ENCODE measurements around the gene MACF1. TPM values are rescaled to one million over a fixed set of nuclear protein-coding genes. Genes with fewer than 3 reads are reported as not detected.

MACF1 gene
- total and polyA plus RNA-seq, 4 donors = 23.3 to 216 (median 51.2) TPM

DNA sequence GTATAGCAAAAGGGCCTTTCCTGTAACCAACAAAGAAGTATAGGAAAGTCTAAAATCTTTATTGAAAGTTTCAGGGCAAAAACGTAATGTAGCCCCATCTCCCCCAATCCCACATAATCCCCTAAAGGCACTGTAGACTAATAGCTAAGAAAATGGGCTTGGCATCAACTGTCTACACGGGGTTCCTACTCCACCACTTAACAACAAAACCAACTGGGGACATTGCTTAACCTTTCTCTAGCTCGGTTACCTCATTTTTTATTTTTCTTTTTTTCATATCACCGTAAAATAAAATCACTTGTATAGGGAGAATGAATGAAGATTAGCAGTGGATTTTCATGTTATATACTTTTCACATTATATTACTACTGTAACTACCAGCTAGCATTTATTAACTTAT lies 12.3 kb downstream of the MACF1 start:
- H3K36me3 ChIP-seq (ENCODE audit: control insufficient read depth in 4 of 4, insufficient read depth in 3 of 4, low read depth in 1 of 4, low read length in 3 of 4) = no peaks in the 10 kb centered on the region
- no peaks in the 10 kb centered on the region for H3K9me3 ChIP-seq (ENCODE audit: control insufficient read depth in 4 of 4, low read length in 3 of 4)
- H3K27me3 ChIP-seq (ENCODE audit: control insufficient read depth in 4 of 4, insufficient read depth in 4 of 4, low read length in 3 of 4) = no peaks in the 10 kb centered on the region
- H3K9ac ChIP-seq (ENCODE audit: low read depth in 1 of 2, low read length in 2 of 2) = peak overlapping the region in 1 of 2 donors; percentile 28
- H3K27ac ChIP-seq (ENCODE audit: low read depth in 1 of 2, low read length in 2 of 2) = no peak overlapping the region
- DNase-seq (ENCODE audit: low spot score) = no peak
- TF ChIP-seq RXRA (IDR thresholded peaks at IDR 0.05) (no peak), RAD21 (IDR thresholded peaks at IDR 0.05) (no peak), HNF4A (conservative IDR thresholded peaks at IDR 0.05) (no peak), FOXA2 (IDR thresholded peaks at IDR 0.05) (no peak), NR2F2 (IDR thresholded peaks at IDR 0.05) (no peak), FOXA1 (IDR thresholded peaks at IDR 0.05) (no peak), TAF1 (conservative IDR thresholded peaks at IDR 0.05) (no peak), GABPA (IDR thresholded peaks at IDR 0.05 in 1 of 2, conservative IDR thresholded peaks at IDR 0.05 in 1 of 2) (no peak), YY1 (IDR thresholded peaks at IDR 0.05) (no peak), JUND (IDR thresholded peaks at IDR 0.05) (no peak), SP1 (IDR thresholded peaks at IDR 0.05) (no peak)
- TF ChIP-seq, protein P1, sequence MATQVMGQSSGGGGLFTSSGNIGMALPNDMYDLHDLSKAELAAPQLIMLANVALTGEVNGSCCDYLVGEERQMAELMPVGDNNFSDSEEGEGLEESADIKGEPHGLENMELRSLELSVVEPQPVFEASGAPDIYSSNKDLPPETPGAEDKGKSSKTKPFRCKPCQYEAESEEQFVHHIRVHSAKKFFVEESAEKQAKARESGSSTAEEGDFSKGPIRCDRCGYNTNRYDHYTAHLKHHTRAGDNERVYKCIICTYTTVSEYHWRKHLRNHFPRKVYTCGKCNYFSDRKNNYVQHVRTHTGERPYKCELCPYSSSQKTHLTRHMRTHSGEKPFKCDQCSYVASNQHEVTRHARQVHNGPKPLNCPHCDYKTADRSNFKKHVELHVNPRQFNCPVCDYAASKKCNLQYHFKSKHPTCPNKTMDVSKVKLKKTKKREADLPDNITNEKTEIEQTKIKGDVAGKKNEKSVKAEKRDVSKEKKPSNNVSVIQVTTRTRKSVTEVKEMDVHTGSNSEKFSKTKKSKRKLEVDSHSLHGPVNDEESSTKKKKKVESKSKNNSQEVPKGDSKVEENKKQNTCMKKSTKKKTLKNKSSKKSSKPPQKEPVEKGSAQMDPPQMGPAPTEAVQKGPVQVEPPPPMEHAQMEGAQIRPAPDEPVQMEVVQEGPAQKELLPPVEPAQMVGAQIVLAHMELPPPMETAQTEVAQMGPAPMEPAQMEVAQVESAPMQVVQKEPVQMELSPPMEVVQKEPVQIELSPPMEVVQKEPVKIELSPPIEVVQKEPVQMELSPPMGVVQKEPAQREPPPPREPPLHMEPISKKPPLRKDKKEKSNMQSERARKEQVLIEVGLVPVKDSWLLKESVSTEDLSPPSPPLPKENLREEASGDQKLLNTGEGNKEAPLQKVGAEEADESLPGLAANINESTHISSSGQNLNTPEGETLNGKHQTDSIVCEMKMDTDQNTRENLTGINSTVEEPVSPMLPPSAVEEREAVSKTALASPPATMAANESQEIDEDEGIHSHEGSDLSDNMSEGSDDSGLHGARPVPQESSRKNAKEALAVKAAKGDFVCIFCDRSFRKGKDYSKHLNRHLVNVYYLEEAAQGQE (IDR thresholded peaks at IDR 0.05) = no peak
- TF ChIP-seq, protein P2, sequence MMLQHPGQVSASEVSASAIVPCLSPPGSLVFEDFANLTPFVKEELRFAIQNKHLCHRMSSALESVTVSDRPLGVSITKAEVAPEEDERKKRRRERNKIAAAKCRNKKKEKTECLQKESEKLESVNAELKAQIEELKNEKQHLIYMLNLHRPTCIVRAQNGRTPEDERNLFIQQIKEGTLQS (IDR thresholded peaks at IDR 0.05) = no peak
- TF ChIP-seq, protein P3, sequence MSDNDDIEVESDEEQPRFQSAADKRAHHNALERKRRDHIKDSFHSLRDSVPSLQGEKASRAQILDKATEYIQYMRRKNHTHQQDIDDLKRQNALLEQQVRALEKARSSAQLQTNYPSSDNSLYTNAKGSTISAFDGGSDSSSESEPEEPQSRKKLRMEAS (IDR thresholded peaks at IDR 0.05) = no peak
- TF ChIP-seq, protein P4, sequence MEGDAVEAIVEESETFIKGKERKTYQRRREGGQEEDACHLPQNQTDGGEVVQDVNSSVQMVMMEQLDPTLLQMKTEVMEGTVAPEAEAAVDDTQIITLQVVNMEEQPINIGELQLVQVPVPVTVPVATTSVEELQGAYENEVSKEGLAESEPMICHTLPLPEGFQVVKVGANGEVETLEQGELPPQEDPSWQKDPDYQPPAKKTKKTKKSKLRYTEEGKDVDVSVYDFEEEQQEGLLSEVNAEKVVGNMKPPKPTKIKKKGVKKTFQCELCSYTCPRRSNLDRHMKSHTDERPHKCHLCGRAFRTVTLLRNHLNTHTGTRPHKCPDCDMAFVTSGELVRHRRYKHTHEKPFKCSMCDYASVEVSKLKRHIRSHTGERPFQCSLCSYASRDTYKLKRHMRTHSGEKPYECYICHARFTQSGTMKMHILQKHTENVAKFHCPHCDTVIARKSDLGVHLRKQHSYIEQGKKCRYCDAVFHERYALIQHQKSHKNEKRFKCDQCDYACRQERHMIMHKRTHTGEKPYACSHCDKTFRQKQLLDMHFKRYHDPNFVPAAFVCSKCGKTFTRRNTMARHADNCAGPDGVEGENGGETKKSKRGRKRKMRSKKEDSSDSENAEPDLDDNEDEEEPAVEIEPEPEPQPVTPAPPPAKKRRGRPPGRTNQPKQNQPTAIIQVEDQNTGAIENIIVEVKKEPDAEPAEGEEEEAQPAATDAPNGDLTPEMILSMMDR (IDR thresholded peaks at IDR 0.05; ENCODE audit: low read depth, low read length, missing input control) = no peak
- TF ChIP-seq, protein P5, sequence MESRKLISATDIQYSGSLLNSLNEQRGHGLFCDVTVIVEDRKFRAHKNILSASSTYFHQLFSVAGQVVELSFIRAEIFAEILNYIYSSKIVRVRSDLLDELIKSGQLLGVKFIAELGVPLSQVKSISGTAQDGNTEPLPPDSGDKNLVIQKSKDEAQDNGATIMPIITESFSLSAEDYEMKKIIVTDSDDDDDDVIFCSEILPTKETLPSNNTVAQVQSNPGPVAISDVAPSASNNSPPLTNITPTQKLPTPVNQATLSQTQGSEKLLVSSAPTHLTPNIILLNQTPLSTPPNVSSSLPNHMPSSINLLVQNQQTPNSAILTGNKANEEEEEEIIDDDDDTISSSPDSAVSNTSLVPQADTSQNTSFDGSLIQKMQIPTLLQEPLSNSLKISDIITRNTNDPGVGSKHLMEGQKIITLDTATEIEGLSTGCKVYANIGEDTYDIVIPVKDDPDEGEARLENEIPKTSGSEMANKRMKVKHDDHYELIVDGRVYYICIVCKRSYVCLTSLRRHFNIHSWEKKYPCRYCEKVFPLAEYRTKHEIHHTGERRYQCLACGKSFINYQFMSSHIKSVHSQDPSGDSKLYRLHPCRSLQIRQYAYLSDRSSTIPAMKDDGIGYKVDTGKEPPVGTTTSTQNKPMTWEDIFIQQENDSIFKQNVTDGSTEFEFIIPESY (IDR thresholded peaks at IDR 0.05) = no peak
- peaks cover 7 to 38% (median 30%) of the 10 kb centered on the region in 4 donors for H3K4me1 ChIP-seq (ENCODE audit: control insufficient read depth in 4 of 4, insufficient read depth in 4 of 4, low read length in 3 of 4)
- no peak overlapping the region for H3K4me3 ChIP-seq (ENCODE audit: low read depth in 1 of 3, low read length in 3 of 3)
- WGBS = 73% methylated on average over 4 of the region's 4 CpGs
